Heart left ventricle (tissue), 16 donors: ENCODE data around the gene PREX1. TPM values are rescaled to one million over a fixed set of nuclear protein-coding genes. Genes with fewer than 3 reads are reported as not detected.

Experiments
- ATAC-seq, 4 donors: fragments of 200-7000 bp; cut with Tn5 transposase; one replicate each; pipeline ENCODE4 v1.9.1; 2020 to 2022; ENCODE audit warnings: moderate library complexity in 4 of 4, mild to moderate bottlenecking in 3 of 4, moderate number of reproducible peaks in 1 of 4
- DNase-seq, 5 donors: peaks; one replicate each; pipeline ENCODE4 v3.0.0-alpha.2; 2020
- H3K27ac ChIP-seq, 12 donors: fragments of 200-600 bp; sonication (generic) in 4 of 12; one replicate each; pipeline versions ENCODE4 v1.5.0 to v1.8.0; 2016 to 2022; ENCODE audit warnings: mild to moderate bottlenecking in 2 of 12
- H3K27me3 ChIP-seq, 9 donors: fragments of 200-600 bp; sonication (generic) in 2 of 9; one replicate each; pipeline versions ENCODE4 v1.5.1 to v1.8.0; 2016 to 2022; ENCODE audit warnings: mild to moderate bottlenecking in 3 of 9
- H3K36me3 ChIP-seq, 9 donors: fragments of 200-600 bp; sonication (generic) in 2 of 9; one replicate each; pipeline versions ENCODE4 v1.5.0 to v1.8.0; 2018 to 2022; ENCODE audit warnings: mild to moderate bottlenecking in 2 of 9
- H3K4me1 ChIP-seq, 12 donors: fragments of 200-600 bp; sonication (generic) in 4 of 12; one replicate each; pipeline versions ENCODE4 v1.5.0 to v1.8.0; 2016 to 2022; ENCODE audit warnings: mild to moderate bottlenecking in 3 of 12
- H3K4me3 ChIP-seq, 12 donors: fragments of 200-600 bp; sonication (generic) in 4 of 12; one replicate each; pipeline versions ENCODE4 v1.5.0 to v1.8.0; 2017 to 2022; ENCODE audit warnings: mild to moderate bottlenecking in 9 of 12, moderate library complexity in 4 of 12
- H3K9me3 ChIP-seq, 12 donors: fragments of 200-600 bp; sonication (generic) in 4 of 12; one replicate each; pipeline versions ENCODE4 v1.5.0 to v1.8.0; 2016 to 2022; ENCODE audit warnings: mild to moderate bottlenecking in 1 of 12
- CTCF ChIP-seq, 12 donors: fragments of 200-600 bp; sonication (generic) in 4 of 12; IDR thresholded peaks; one replicate each; pipeline versions ENCODE4 v1.5.0 to v1.8.0; 2018 to 2022; ENCODE audit warnings: antibody characterized with exemption in 12 of 12, mild to moderate bottlenecking in 5 of 12
- POLR2A ChIP-seq, 2 donors: fragments of 450-650 bp; IDR thresholded peaks; one replicate each; pipeline ENCODE4 v1.6.1; 2017; ENCODE audit warnings: antibody characterized with exemption in 2 of 2, mild to moderate bottlenecking in 2 of 2, moderate library complexity in 2 of 2
- WGBS, 4 donors: extraction: QIAGEN DNeasy Blood & Tissue Kit in 2 of 4; methylation state at CpG; one replicate each; pipeline versions ENCODE4 v1.1.5 to v1.1.7; 2013 to 2018; 5-methylcytosine and 5-hydroxymethylcytosine counted together
- intact Hi-C, 10 donors: fragments of 100-400 bp; cut with DNase I; formaldehyde crosslinking; loops; one replicate each; pipeline versions ENCODE4 v1.11.1 to v1.14.2; 2022
- polyA plus RNA-seq, 2 donors: library from polyadenylated mRNA; stranded (reverse); fragments of 200-250 nt; gene quantifications; one replicate each; pipeline ENCODE4 v1.2.3, GENCODE V29; 2013
- total RNA-seq, 9 donors: library from RNA; depleted of rRNA in 2 of 9; stranded (reverse); fragments of >200 nt in 2 of 9; fragmentation: NEBNext Ultra II Directional in 3 of 9; extraction: Animal tissue kit (Norgen Biotek cat#: 25700) in 3 of 9; gene quantifications; one replicate each; pipeline versions ENCODE4 v1.1.0 to v1.2.4, GENCODE V29; 2016 to 2023
- donor health status: ischemic (EF 13 %, LVEDD 7.1; RV severe dilation, severe dysfunction).
- donor health status: healthy with polysubstance abuse.
- donor health status: DM: no; HTN: yes; CAD: no.
- donor health status: DM: no; HTN: no; CAD: no.
- donor health status: ischemic (EF 25% LVEDD 6.9; RV normal size, moderate dysfunction).
- donor health status: ischemic (EF 25% LVEDD 5.7; RV mildly dilated, moderate dysfunction).
- donor health status: healthy.
- donor health status: DM: yes; HTN: yes; CAD: no.
- donor health status: ischemic (EF 35%, LVEDD 5.7; RV mildly dilated, moderate dysfunction).
- donor health status: nonischemic (EF 11% LVEDD 7.7; RV severe dilation, severe dysfunction).
- donor health status: DM: yes; HTN: yes; CAD: no.
- donor health status: PGD.
- donor health status: ischemic (EF 29% LVEDD 5.4; RV normal size, mild dysfunction).
- donor health status: nonischemic (EF 23%, LVEDD 6.1; RV moderate dilation, normal function).

PREX1 gene
- total and polyA plus RNA-seq, 11 donors = 7.2 to 41.5 (median 11.9) TPM

DNA sequence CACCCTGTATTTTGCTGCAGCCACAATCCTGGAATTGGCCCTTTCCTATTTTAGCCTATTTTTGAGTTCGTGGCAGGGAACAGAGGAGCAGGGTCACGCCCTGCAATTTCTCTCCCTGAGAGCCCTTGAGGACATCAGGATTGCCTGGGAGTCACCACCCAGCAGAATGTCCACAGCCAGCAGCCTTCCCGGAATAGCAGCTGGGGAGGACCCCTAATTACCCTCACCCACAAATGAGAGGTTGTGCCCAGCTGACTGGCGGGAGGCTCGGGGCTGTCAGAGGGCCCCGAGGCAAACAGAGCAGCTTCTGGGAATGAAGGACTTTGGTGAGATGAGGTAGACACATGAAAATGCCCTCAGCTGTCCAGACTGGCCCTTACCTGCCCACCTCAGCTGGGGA is 165.1 kb downstream of the PREX1 start:
- ATAC-seq (no peak), DNase-seq (no peak)
- Histone ChIP-seq H3K36me3 (peaks cover 0 to 69% (median 0%) of the 10 kb centered on the region in 9 donors), H3K4me3 (no peak overlapping the region), H3K4me1 (peaks cover 0 to 6% (median 0%) of the 10 kb centered on the region in 12 donors), H3K27ac (no peak overlapping the region), H3K27me3 (no peaks in the 10 kb centered on the region), H3K9me3 (peaks cover 0 to 12% (median 4%) of the 10 kb centered on the region in 12 donors)
- 71 to 86% (median 85%) methylated on average over 2 to 6 of the region's 6 CpGs for WGBS, 4 donors
- intact Hi-C loops = no loop called here
- TF ChIP-seq CTCF (IDR thresholded peaks at IDR 0.05) (no peak), POLR2A (IDR thresholded peaks at IDR 0.05) (no peak)

GRCh38 chr20:48661575-48662455 is 166.0 kb downstream of the PREX1 start:
- no peak for ATAC-seq
- Histone ChIP-seq H3K27me3 (no peaks in the 10 kb centered on the region), H3K4me1 (peaks cover 0 to 8% (median 0%) of the 10 kb centered on the region in 12 donors), H3K9me3 (peaks cover 0 to 12% (median 4%) of the 10 kb centered on the region in 12 donors), H3K4me3 (no peak overlapping the region), H3K36me3 (peaks cover 0 to 69% (median 5%) of the 10 kb centered on the region in 9 donors), H3K27ac (no peak overlapping the region)
- peak in 1 of 5 donors; percentile 5 for DNase-seq
- WGBS, 4 donors = 80 to 89% (median 85%) methylated on average over 14 of the region's 14 CpGs
- intact Hi-C loops = no loop called here
- TF ChIP-seq POLR2A (IDR thresholded peaks at IDR 0.05) (no peak), CTCF (IDR thresholded peaks at IDR 0.05) (no peak)

- DNase-seq (no peak), ATAC-seq (no peak)
- peaks cover 0 to 8% (median 0%) of the 10 kb centered on the region in 12 donors for H3K4me1 ChIP-seq
- TF ChIP-seq POLR2A (IDR thresholded peaks at IDR 0.05) (no peak), CTCF (IDR thresholded peaks at IDR 0.05) (no peak)
- H3K27ac ChIP-seq = no peak overlapping the region
- 95 to 97% (median 96%) methylated on average over 9 of the region's 9 CpGs for WGBS, 4 donors
- peaks cover 0 to 12% (median 4%) of the 10 kb centered on the region in 12 donors for H3K9me3 ChIP-seq
- H3K27me3 ChIP-seq = no peaks in the 10 kb centered on the region
- no peak overlapping the region for H3K4me3 ChIP-seq
- intact Hi-C loops = no loop called here
- H3K36me3 ChIP-seq = peaks cover 0 to 73% (median 5%) of the 10 kb centered on the region in 9 donors
Observed at GRCh38 chr20:48660788-48661187, 167.0 kb downstream of the PREX1 start.

GRCh38 chr20:48659858-48660257 is 167.9 kb downstream of the PREX1 start:
- ATAC-seq (no peak), DNase-seq (peak in 1 of 5 donors; percentile 18)
- TF ChIP-seq CTCF (IDR thresholded peaks at IDR 0.05) (no peak), POLR2A (IDR thresholded peaks at IDR 0.05) (no peak)
- Histone ChIP-seq H3K4me1 (peaks cover 0 to 8% (median 0%) of the 10 kb centered on the region in 12 donors), H3K27ac (no peak overlapping the region), H3K27me3 (no peaks in the 10 kb centered on the region), H3K9me3 (peaks cover 0 to 12% (median 4%) of the 10 kb centered on the region in 12 donors), H3K4me3 (no peak overlapping the region), H3K36me3 (peaks cover 0 to 78% (median 8%) of the 10 kb centered on the region in 9 donors)
- 84 to 89% (median 87%) methylated on average over 8 of the region's 8 CpGs for WGBS, 4 donors
- intact Hi-C loops = loop anchor here in 8 of 10 donors (5.0 to 10.0 kb wide), 2 partner anchors 165 to 167 kb away; partner anchors contain the start of gene PREX1 (in 8 of the 8)
